CD4-positive, CD25-positive, alpha-beta regulatory T cell (primary cell): ENCODE results near the gene GMDS. TPM values are rescaled to one million over a fixed set of nuclear protein-coding genes. Genes with fewer than 3 reads are reported as not detected.

Experiments
- ATAC-seq, 2 donors: fragments of 150-1000 bp; cut with Tn5 transposase; one replicate each; pipeline ENCODE4 v1.10.0; 2021; ENCODE audit warnings: low read depth in 2 of 2, moderate number of reproducible peaks in 2 of 2, moderate library complexity in 1 of 2
- DNase-seq, 3 donors: peaks; one replicate each; pipeline versions ENCODE4 v3.0.0 to v3.0.0-alpha.2; 2012 to 2022; ENCODE audit warnings: mixed read lengths in 1 of 3
- H3K27ac ChIP-seq: one replicate; pipeline ENCODE4 v1.7.0; 2013; ENCODE audit warnings: mild to moderate bottlenecking, low read length; ENCODE audit not compliant: insufficient read depth, poor library complexity, severe bottlenecking
- H3K27me3 ChIP-seq: one replicate; pipeline ENCODE4 v1.7.0; 2013; ENCODE audit warnings: low read length; ENCODE audit not compliant: control insufficient read depth, insufficient read depth
- H3K36me3 ChIP-seq: one replicate; pipeline ENCODE4 v1.7.0; 2013; ENCODE audit warnings: mild to moderate bottlenecking, low read length, moderate library complexity; ENCODE audit not compliant: control insufficient read depth, insufficient read depth
- H3K4me1 ChIP-seq: 2 replicates; pipeline ENCODE4 v1.7.0; 2013; ENCODE audit warnings: mild to moderate bottlenecking, low read length; ENCODE audit not compliant: insufficient read depth, control insufficient read depth, poor library complexity, severe bottlenecking
- H3K4me3 ChIP-seq: one replicate; pipeline ENCODE4 v1.7.0; 2013; ENCODE audit warnings: low read depth, mild to moderate bottlenecking, low read length, moderate library complexity
- H3K9me3 ChIP-seq, 2 experiments: 1 replicate in 1 of 2; 2 replicates in 1 of 2; pipeline ENCODE4 v1.7.0; 2013; ENCODE audit warnings: low read length in 2 of 2, mild to moderate bottlenecking in 1 of 2, moderate library complexity in 1 of 2; ENCODE audit not compliant: control insufficient read depth in 2 of 2
- H3K27ac Mint-ChIP-seq, 3 donors: one replicate each; pipeline ENCODE4 v1.8.0; 2020 to 2022; ENCODE audit warnings: mild to moderate bottlenecking in 3 of 3, mixed read lengths in 3 of 3, moderate library complexity in 2 of 3
- H3K27me3 Mint-ChIP-seq: one replicate; pipeline ENCODE4 v1.8.0; 2022; ENCODE audit warnings: mild to moderate bottlenecking, mixed read lengths
- H3K36me3 Mint-ChIP-seq: one replicate; pipeline ENCODE4 v1.8.0; 2020; ENCODE audit warnings: mixed read lengths
- H3K4me1 Mint-ChIP-seq, 4 donors: one replicate each; pipeline ENCODE4 v1.8.0; 2020 to 2022; ENCODE audit warnings: mixed read lengths in 4 of 4, mild to moderate bottlenecking in 1 of 4
- H3K4me3 Mint-ChIP-seq, 4 donors: one replicate each; pipeline ENCODE4 v1.8.0; 2020 to 2022; ENCODE audit warnings: mild to moderate bottlenecking in 4 of 4, mixed read lengths in 4 of 4, moderate library complexity in 3 of 4
- H3K9me3 Mint-ChIP-seq, 7 donors: one replicate each; pipeline ENCODE4 v1.8.0; 2020 to 2022; ENCODE audit warnings: mixed read lengths in 7 of 7, mild to moderate bottlenecking in 3 of 7, moderate library complexity in 2 of 7
- polyA plus RNA-seq, 4 donors: library from polyadenylated mRNA; unstranded; fragments of 300-500 nt; fragmentation: Illumina TruSeq; gene quantifications; one replicate each; pipeline ENCODE4 v1.2.3, GENCODE V29; 2021
- total RNA-seq: library from RNA; stranded (reverse); gene quantifications from one replicate; pipeline ENCODE4 v1.2.3, GENCODE V29; 2022

GMDS gene
- total and polyA plus RNA-seq, 5 donors from 2014 or later = 17.5 to 23.9 (median 20.2) TPM

DNA sequence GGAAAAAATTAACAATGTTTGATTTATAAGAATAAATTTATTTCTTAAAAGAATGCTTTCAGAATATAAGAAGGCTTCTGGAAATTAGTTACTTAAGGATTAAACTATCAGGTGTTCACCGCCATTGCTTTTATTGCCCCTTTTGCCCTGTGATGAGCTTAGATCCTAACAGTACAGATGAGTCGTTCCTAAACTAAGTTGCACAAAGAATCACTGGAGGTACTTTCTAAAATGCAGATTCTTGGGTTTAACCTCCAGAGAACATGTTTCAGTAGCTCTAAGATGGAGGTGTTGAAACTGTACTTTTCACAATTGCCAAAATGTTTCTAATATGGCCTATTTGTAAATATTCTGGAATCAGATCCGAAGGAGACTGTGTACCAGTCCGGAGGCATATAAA lies 211.9 kb downstream of the GMDS start:
- Histone ChIP-seq H3K4me3 (no peak overlapping the region), H3K27ac (no peak overlapping the region), H3K36me3 (no peaks in the 10 kb centered on the region), H3K27me3 (no peaks in the 10 kb centered on the region), H3K9me3 (no peaks in the 10 kb centered on the region), H3K4me1 (peaks cover 14% of the 10 kb centered on the region)
- ATAC-seq = no peak
- no peaks in the 10 kb centered on the region for H3K27me3 Mint-ChIP-seq
- no peaks in the 10 kb centered on the region for H3K36me3 Mint-ChIP-seq
- no peaks in the 10 kb centered on the region for H3K9me3 Mint-ChIP-seq
- H3K4me1 Mint-ChIP-seq = peaks cover 11 to 27% (median 22%) of the 10 kb centered on the region in 4 donors
- H3K4me3 Mint-ChIP-seq = no peak overlapping the region
- no peak for DNase-seq
- H3K27ac Mint-ChIP-seq = no peak overlapping the region

DNA sequence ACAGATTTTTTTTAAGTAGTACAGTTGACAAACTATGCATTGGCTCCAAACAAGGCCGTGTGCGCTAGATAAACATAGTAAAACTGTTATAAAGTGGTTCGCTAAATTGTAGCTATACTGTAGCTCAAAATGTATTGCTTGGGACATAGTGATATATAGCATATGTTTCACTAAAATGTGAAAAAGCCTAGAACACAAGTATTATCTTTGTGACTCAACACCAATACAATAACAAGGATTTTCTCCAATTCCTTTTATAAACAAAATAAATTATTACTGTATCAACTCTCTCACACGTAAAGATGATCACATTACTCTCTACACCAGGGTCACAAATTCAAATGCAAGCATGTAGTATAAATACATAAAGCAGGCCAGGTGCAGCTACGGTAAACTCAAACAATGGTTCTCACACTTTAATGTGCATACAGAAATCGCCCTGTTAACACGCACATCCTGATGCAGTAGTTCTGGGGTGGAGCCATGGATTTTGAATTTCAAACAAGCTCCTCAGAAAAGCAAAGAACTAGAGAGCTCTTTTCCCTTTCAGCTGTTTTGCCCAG lies 214.6 kb downstream of the GMDS start:
- no peaks in the 10 kb centered on the region for H3K27me3 Mint-ChIP-seq

DNA sequence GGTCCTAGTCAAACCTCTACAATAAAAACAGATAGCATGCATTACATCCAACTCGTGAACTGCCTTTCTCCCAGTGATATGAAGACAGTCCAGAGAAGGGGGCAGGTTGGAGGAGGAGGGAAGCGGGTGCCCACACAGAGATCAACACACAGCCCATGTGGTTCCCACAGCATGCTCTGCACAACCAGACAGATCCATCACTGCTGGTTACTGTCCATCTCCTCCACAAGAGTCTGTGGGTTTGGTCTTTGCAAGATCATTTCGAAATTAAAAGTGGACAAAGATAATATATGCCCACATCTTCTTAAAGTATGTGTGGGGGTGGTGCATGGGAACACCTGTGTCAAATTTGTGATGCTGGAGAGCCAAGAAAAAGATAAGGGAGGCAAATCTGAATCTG lies 215.5 kb downstream of the GMDS start:
- peaks cover 0 to 2% (median 0%) of the 10 kb centered on the region in 7 donors for H3K9me3 Mint-ChIP-seq
- no peak overlapping the region for H3K4me3 ChIP-seq
- no peaks in the 10 kb centered on the region for H3K27me3 Mint-ChIP-seq
- H3K4me1 ChIP-seq = no peaks in the 10 kb centered on the region
- no peak overlapping the region for H3K27ac ChIP-seq
- no peaks in the 10 kb centered on the region for H3K27me3 ChIP-seq
- DNase-seq (no peak), ATAC-seq (no peak)
- peaks cover 8 to 13% (median 12%) of the 10 kb centered on the region in 4 donors for H3K4me1 Mint-ChIP-seq
- H3K36me3 ChIP-seq = no peaks in the 10 kb centered on the region
- H3K9me3 ChIP-seq = no peaks in the 10 kb centered on the region
- no peak overlapping the region for H3K4me3 Mint-ChIP-seq
- H3K36me3 Mint-ChIP-seq = no peaks in the 10 kb centered on the region
- no peak overlapping the region for H3K27ac Mint-ChIP-seq

More for the DNA sequence above, 214.6 kb downstream of the GMDS start:
- no peak overlapping the region for H3K4me3 ChIP-seq
- Mint-ChIP-seq H3K4me1 (peaks cover 8 to 15% (median 12%) of the 10 kb centered on the region in 4 donors), H3K9me3 (peaks cover 0 to 2% (median 0%) of the 10 kb centered on the region in 7 donors), H3K27ac (no peak overlapping the region), H3K4me3 (no peak overlapping the region), H3K36me3 (no peaks in the 10 kb centered on the region)
- no peaks in the 10 kb centered on the region for H3K9me3 ChIP-seq
- no peak overlapping the region for H3K27ac ChIP-seq
- ATAC-seq = no peak
- H3K27me3 ChIP-seq = no peaks in the 10 kb centered on the region
- H3K36me3 ChIP-seq = no peaks in the 10 kb centered on the region
- no peaks in the 10 kb centered on the region for H3K4me1 ChIP-seq
- no peak for DNase-seq

DNA sequence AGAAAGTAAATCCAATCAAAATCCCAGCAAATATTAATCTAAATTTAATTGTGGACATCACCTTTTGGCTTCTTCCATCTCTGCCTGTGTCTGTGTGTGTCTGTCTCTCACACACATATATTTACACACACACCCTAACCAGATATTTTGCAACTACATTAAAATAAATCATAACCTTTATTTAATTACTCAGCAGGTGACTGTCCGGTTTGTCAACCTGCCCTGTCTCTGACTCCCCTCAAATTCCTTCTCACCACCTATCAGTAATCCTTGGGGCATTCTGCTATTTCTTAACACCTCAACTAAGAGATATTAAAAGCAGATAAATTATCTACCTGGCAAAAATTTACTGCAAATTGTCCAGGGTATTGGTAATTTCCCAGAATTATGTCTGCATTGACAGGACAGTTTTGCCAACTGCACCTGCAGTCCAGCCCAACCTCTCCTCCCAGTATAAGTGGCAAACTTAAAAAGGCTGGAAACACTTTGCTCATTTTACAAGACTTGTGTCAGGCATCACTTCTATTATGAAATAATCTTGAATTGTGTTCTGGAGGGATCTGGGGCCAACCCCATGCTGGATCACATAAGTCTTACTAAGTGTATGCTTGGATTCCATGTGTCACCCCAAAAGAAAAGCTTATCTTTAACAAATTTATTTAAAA lies 216.1 kb downstream of the GMDS start:
- H3K9me3 ChIP-seq = no peaks in the 10 kb centered on the region
- no peaks in the 10 kb centered on the region for H3K4me1 ChIP-seq
- no peak for DNase-seq
- Mint-ChIP-seq H3K27ac (peak overlapping the region in 1 of 3 donors; percentile 20), H3K36me3 (no peaks in the 10 kb centered on the region), H3K4me3 (no peak overlapping the region), H3K4me1 (peaks cover 8 to 15% (median 13%) of the 10 kb centered on the region in 4 donors), H3K27me3 (no peaks in the 10 kb centered on the region), H3K9me3 (peaks cover 0 to 2% (median 0%) of the 10 kb centered on the region in 7 donors)
- H3K36me3 ChIP-seq = no peaks in the 10 kb centered on the region
- no peak overlapping the region for H3K4me3 ChIP-seq
- H3K27ac ChIP-seq = no peak overlapping the region
- no peaks in the 10 kb centered on the region for H3K27me3 ChIP-seq
- ATAC-seq = no peak

DNA sequence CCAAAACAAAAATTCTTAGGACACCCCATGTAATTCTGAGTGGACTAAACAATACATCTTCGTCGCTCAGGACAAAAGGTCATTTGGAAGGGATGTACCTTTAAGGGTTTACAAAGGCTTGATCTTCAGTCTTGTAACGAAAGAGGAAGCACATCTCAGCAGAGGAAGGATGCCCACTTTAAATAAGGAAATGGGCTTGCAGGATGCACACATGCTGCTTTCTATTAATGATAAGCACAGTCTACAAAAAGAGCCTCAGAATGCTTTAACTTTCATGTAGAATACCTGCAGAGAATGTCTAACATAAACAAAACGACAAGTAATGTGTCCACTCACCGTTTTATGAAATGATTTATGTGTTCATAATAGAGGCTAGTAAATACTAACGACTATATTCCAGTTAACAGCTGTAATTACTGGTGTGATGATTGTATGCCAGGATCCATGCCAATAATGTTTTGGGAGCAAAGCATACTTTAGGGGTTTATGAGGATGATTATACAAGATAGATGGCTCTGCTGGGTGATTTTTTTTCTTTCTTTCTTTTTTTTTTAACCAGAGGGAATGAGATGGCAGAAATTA lies 216.9 kb downstream of the GMDS start:
- Mint-ChIP-seq H3K36me3 (no peaks in the 10 kb centered on the region), H3K27me3 (no peaks in the 10 kb centered on the region), H3K4me1 (peaks cover 8 to 21% (median 20%) of the 10 kb centered on the region in 4 donors), H3K4me3 (no peak overlapping the region), H3K27ac (peak overlapping the region in 1 of 3 donors; percentile 32), H3K9me3 (peaks cover 0 to 2% (median 0%) of the 10 kb centered on the region in 7 donors)
- DNase-seq (peak in 1 of 3 donors; percentile 33), ATAC-seq (no peak)
- Histone ChIP-seq H3K27ac (no peak overlapping the region), H3K27me3 (no peaks in the 10 kb centered on the region), H3K4me3 (no peak overlapping the region), H3K4me1 (no peaks in the 10 kb centered on the region), H3K9me3 (no peaks in the 10 kb centered on the region), H3K36me3 (no peaks in the 10 kb centered on the region)

DNA sequence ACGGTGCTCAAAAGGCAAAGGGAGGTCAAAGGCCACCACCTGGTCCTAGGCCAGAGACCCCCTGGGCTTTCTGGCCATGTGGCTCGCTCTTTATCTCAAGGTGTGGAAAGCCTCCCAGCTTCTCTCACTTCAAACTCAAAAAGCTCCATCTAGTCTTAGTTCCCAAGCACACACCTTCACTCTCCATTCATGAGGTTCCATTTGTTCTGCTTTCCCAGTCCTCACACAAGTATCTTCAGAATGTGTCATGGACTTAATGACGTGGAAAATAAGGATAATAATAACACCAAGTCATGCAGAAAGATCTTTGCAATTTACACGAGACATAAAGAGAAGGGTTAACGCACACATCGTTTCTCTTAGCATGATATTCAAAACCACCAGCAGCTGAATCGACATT lies 219.3 kb downstream of the GMDS start:
- no peaks in the 10 kb centered on the region for H3K27me3 Mint-ChIP-seq

DNA sequence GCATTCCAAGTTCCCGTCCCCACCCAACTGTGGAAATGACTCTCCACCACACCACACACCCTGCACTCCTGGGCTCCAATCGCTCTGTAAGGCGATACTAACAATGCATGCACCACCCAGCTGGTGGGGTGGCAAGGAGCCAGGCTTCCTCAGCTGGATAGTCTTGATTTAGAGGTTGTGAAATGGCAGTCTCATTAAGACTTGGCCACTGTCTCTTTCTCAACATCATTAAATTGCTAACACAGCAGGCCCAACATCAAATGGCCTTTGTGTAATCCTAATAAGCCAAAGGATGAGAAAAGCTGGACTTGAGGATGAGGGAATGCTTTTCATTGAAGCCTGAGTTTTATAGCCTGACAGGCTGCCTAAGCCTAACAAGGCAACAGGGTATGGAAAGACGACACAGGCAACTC lies 223.7 kb downstream of the GMDS start:
- Histone ChIP-seq H3K9me3 (no peaks in the 10 kb centered on the region), H3K4me3 (no peak overlapping the region), H3K27me3 (no peaks in the 10 kb centered on the region), H3K36me3 (no peaks in the 10 kb centered on the region), H3K27ac (no peak overlapping the region), H3K4me1 (no peaks in the 10 kb centered on the region)
- no peak overlapping the region for H3K4me3 Mint-ChIP-seq
- H3K27ac Mint-ChIP-seq = no peak overlapping the region
- peaks cover 0 to 3% (median 0%) of the 10 kb centered on the region in 7 donors for H3K9me3 Mint-ChIP-seq
- no peaks in the 10 kb centered on the region for H3K27me3 Mint-ChIP-seq
- ATAC-seq (no peak), DNase-seq (no peak)
- peaks cover 5% of the 10 kb centered on the region for H3K36me3 Mint-ChIP-seq
- H3K4me1 Mint-ChIP-seq = peaks cover 4 to 18% (median 14%) of the 10 kb centered on the region in 4 donors

More for the DNA sequence above, 219.3 kb downstream of the GMDS start:
- H3K27ac ChIP-seq = no peak overlapping the region
- H3K27me3 ChIP-seq = no peaks in the 10 kb centered on the region
- no peaks in the 10 kb centered on the region for H3K36me3 ChIP-seq
- Mint-ChIP-seq H3K4me3 (no peak overlapping the region), H3K36me3 (no peaks in the 10 kb centered on the region), H3K27ac (no peak overlapping the region), H3K4me1 (peaks cover 9 to 26% (median 23%) of the 10 kb centered on the region in 4 donors), H3K9me3 (peaks cover 0 to 2% (median 0%) of the 10 kb centered on the region in 7 donors)
- no peaks in the 10 kb centered on the region for H3K9me3 ChIP-seq
- DNase-seq = no peak
- ATAC-seq = no peak
- H3K4me3 ChIP-seq = no peak overlapping the region
- H3K4me1 ChIP-seq = no peaks in the 10 kb centered on the region
